Astrocyte (in vitro differentiated cells and primary cell): Measurements from ENCODE around the gene SELE. TPM values are rescaled to one million over a fixed set of nuclear protein-coding genes. Genes with fewer than 3 reads are reported as not detected.

Source experiments
- DNase-seq: peaks from one replicate; pipeline ENCODE4 v3.0.0-alpha.2; 2010; ENCODE audit warnings: low read depth
- FAIRE-seq: peaks from 2 replicates; lab custom pipeline; 2011; peaks lifted over from hg19 to GRCh38; lab: Jason Lieb, UNC
- H2AFZ ChIP-seq: 2 replicates; pipeline ENCODE4 v1.6.0; 2012; ENCODE audit warnings: low read depth, low read length, inconsistent platforms
- H3K27ac ChIP-seq: 2 replicates; pipeline ENCODE4 v1.5.1; 2011; ENCODE audit warnings: low read depth, low read length, inconsistent platforms
- H3K27me3 ChIP-seq: 2 replicates; pipeline ENCODE4 v1.6.0; 2011; ENCODE audit warnings: low read length, inconsistent platforms; ENCODE audit not compliant: insufficient read depth
- H3K36me3 ChIP-seq: 2 replicates; pipeline ENCODE4 v1.5.1; 2011; ENCODE audit warnings: low read length, inconsistent platforms; ENCODE audit not compliant: insufficient read depth
- H3K4me1 ChIP-seq: 2 replicates; pipeline ENCODE4 v1.5.1; 2011; ENCODE audit warnings: low read length, inconsistent platforms; ENCODE audit not compliant: insufficient read depth
- H3K4me2 ChIP-seq: 2 replicates; pipeline ENCODE4 v1.6.0; 2012; ENCODE audit warnings: low read length, inconsistent platforms
- H3K4me3 ChIP-seq: 2 replicates; pipeline ENCODE4 v1.5.1; 2011; ENCODE audit warnings: low read depth, mild to moderate bottlenecking, low read length, inconsistent platforms; ENCODE audit not compliant: insufficient read depth
- H3K79me2 ChIP-seq: 2 replicates; pipeline ENCODE4 v1.6.0; 2012; ENCODE audit warnings: mild to moderate bottlenecking, low read length, inconsistent platforms; ENCODE audit not compliant: insufficient read depth
- H3K9ac ChIP-seq: 2 replicates; pipeline ENCODE4 v1.6.0; 2012; ENCODE audit warnings: mild to moderate bottlenecking, low read length, inconsistent platforms
- H3K9me3 ChIP-seq: 2 replicates; pipeline ENCODE4 v1.5.1; 2012; ENCODE audit warnings: low read depth, mild to moderate bottlenecking, low read length, inconsistent platforms; ENCODE audit not compliant: insufficient read depth
- H4K20me1 ChIP-seq: 2 replicates; pipeline ENCODE4 v1.6.0; 2012; ENCODE audit warnings: low read length, inconsistent platforms; ENCODE audit not compliant: insufficient read depth
- H3K27ac Mint-ChIP-seq: one replicate; pipeline ENCODE4 v1.8.0; 2021; ENCODE audit warnings: mild to moderate bottlenecking, mixed read lengths; ENCODE audit not compliant: unreplicated experiment
- H3K27me3 Mint-ChIP-seq: one replicate; pipeline ENCODE4 v1.8.0; 2021; ENCODE audit warnings: low read depth, mixed read lengths; ENCODE audit not compliant: unreplicated experiment
- H3K36me3 Mint-ChIP-seq: one replicate; pipeline ENCODE4 v1.8.0; 2021; ENCODE audit warnings: low read depth, mixed read lengths; ENCODE audit not compliant: unreplicated experiment
- H3K4me1 Mint-ChIP-seq: one replicate; pipeline ENCODE4 v1.8.0; 2021; ENCODE audit warnings: low read depth, mixed read lengths; ENCODE audit not compliant: unreplicated experiment
- H3K4me3 Mint-ChIP-seq: one replicate; pipeline ENCODE4 v1.8.0; 2021; ENCODE audit warnings: mild to moderate bottlenecking, moderate library complexity, mixed read lengths; ENCODE audit not compliant: unreplicated experiment
- H3K9me3 Mint-ChIP-seq: one replicate; pipeline ENCODE4 v1.8.0; 2021; ENCODE audit warnings: mild to moderate bottlenecking, mixed read lengths; ENCODE audit not compliant: unreplicated experiment
- EZH2 ChIP-seq: IDR thresholded peaks from 2 replicates; pipeline ENCODE4 v1.6.1; 2012; ENCODE audit warnings: mild to moderate bottlenecking, low read length, inconsistent platforms; ENCODE audit not compliant: insufficient read depth
- total RNA-seq: library from RNA; stranded (reverse); gene quantifications from 2 replicates; pipeline ENCODE4 v1.2.1, GENCODE V29; 2021
- TF ChIP-seq, protein P1 (sequence below): IDR thresholded peaks from 2 replicates; pipeline ENCODE4 v1.5.1; 2011; ENCODE audit warnings: low read depth, mild to moderate bottlenecking, inconsistent platforms, low read length, moderate library complexity; ENCODE audit not compliant: insufficient read depth

SELE gene
- total RNA-seq, 1 donor from 2014 or later: not detected

DNA sequence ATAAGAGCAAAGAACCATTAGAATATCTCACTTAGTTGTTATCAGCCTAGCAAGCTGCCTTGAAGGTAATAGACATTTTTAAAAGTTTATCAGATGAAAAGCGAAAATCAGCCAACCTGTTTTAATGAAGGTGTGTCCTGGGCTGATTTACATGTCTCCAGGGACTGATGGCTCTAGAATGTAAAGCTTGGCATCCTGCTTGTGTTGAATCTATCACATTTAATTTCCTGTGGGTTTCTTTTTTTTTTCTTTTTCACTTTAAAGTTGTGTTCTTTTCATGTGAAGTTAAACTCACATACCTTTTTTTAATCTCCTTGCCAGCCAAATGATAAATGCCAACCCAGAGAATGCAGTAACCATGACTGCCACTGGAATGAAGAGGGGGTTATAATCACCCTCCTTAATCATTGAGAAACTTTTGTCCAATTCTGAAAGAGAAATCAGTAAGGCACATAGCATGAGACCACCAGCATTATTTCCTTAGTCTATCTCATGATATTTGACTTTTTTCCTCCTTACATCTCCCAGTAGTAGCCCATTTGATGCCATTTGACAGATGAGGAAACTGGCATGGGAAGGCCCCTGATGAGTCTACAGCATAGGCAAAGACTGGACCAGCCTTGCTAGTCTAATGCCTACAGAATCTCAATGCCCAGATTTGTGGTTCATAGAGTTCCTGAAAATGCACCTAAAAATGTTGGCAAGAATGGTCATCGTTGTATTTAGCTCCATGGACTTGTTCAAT lies 32.4 kb downstream of the SELE start:
- Mint-ChIP-seq H3K4me1 (no peaks in the 10 kb centered on the region), H3K27me3 (peaks cover 3% of the 10 kb centered on the region), H3K4me3 (no peak overlapping the region), H3K9me3 (no peaks in the 10 kb centered on the region), H3K27ac (no peak overlapping the region), H3K36me3 (no peaks in the 10 kb centered on the region)
- no peak for TF ChIP-seq EZH2
- TF ChIP-seq, protein P1, sequence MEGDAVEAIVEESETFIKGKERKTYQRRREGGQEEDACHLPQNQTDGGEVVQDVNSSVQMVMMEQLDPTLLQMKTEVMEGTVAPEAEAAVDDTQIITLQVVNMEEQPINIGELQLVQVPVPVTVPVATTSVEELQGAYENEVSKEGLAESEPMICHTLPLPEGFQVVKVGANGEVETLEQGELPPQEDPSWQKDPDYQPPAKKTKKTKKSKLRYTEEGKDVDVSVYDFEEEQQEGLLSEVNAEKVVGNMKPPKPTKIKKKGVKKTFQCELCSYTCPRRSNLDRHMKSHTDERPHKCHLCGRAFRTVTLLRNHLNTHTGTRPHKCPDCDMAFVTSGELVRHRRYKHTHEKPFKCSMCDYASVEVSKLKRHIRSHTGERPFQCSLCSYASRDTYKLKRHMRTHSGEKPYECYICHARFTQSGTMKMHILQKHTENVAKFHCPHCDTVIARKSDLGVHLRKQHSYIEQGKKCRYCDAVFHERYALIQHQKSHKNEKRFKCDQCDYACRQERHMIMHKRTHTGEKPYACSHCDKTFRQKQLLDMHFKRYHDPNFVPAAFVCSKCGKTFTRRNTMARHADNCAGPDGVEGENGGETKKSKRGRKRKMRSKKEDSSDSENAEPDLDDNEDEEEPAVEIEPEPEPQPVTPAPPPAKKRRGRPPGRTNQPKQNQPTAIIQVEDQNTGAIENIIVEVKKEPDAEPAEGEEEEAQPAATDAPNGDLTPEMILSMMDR: no peak
- H3K27ac ChIP-seq: no peak overlapping the region
- H2AFZ ChIP-seq: no peak overlapping the region
- no peaks in the 10 kb centered on the region for H3K4me1 ChIP-seq
- no peak overlapping the region for H3K4me2 ChIP-seq
- H4K20me1 ChIP-seq: no peaks in the 10 kb centered on the region
- no peak overlapping the region for H3K4me3 ChIP-seq
- H3K79me2 ChIP-seq: no peaks in the 10 kb centered on the region
- H3K9me3 ChIP-seq: no peaks in the 10 kb centered on the region
- no peak for DNase-seq
- peaks cover 7% of the 10 kb centered on the region for H3K27me3 ChIP-seq
- no peak overlapping the region for H3K9ac ChIP-seq
- H3K36me3 ChIP-seq: no peaks in the 10 kb centered on the region
- FAIRE-seq: no peak

DNA sequence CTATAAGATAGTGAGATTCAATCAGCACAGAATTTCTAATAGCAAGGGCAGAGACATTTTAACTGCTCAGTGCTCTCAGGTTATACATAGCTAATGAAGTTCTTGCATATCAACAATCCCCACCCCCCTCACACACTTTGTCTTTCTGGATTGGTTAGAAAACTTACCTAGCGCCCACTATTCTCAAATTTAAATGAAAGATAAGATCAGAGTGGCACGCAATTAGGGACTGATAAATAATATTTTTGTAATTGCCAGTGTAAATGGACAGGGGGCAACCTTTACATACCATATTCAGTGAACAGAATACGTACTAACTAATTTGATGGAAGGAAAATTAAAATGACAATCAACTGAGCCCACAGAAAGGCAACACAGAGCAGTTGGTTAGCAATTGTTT lies 34.2 kb downstream of the SELE start:
- Mint-ChIP-seq H3K4me3 (no peak overlapping the region), H3K27me3 (peaks cover 10% of the 10 kb centered on the region), H3K4me1 (no peaks in the 10 kb centered on the region), H3K27ac (no peak overlapping the region), H3K36me3 (no peaks in the 10 kb centered on the region), H3K9me3 (no peaks in the 10 kb centered on the region)
- H4K20me1 ChIP-seq: no peaks in the 10 kb centered on the region
- no peak overlapping the region for H3K9ac ChIP-seq
- H2AFZ ChIP-seq: no peak overlapping the region
- no peak overlapping the region for H3K4me2 ChIP-seq
- H3K4me1 ChIP-seq: no peaks in the 10 kb centered on the region
- H3K27ac ChIP-seq: no peak overlapping the region
- TF ChIP-seq, protein P1: no peak
- no peak for TF ChIP-seq EZH2
- FAIRE-seq: no peak
- no peak overlapping the region for H3K4me3 ChIP-seq
- peaks cover 4% of the 10 kb centered on the region for H3K27me3 ChIP-seq
- no peak for DNase-seq
- no peaks in the 10 kb centered on the region for H3K36me3 ChIP-seq
- no peaks in the 10 kb centered on the region for H3K9me3 ChIP-seq
- no peaks in the 10 kb centered on the region for H3K79me2 ChIP-seq

DNA sequence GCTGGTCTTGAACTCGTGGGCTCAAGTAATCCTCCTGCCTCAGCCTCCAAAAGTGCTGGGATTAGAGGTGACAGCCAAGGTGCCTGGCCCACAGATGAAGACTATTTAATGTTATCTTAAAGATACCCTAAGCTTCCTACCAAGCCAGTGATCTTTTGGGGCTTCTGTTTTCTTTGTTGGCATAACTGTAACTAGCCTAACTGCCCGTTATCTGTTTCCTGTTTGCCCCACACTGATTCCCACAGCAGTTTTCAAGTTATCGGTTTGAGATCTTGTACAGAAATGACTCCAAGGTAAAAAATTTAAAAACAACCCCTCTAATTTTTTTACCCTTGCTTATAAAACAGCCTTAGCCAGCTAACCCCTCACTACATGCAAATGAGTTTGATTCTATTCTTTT lies 34.9 kb downstream of the SELE start:
- Histone ChIP-seq H3K9ac (no peak overlapping the region), H3K27me3 (no peaks in the 10 kb centered on the region), H3K4me3 (no peak overlapping the region), H4K20me1 (no peaks in the 10 kb centered on the region), H3K4me2 (no peak overlapping the region), H3K27ac (no peak overlapping the region), H3K4me1 (no peaks in the 10 kb centered on the region), H3K9me3 (no peaks in the 10 kb centered on the region), H3K36me3 (no peaks in the 10 kb centered on the region), H2AFZ (no peak overlapping the region), H3K79me2 (no peaks in the 10 kb centered on the region)
- Mint-ChIP-seq H3K4me3 (no peak overlapping the region), H3K36me3 (no peaks in the 10 kb centered on the region), H3K4me1 (no peaks in the 10 kb centered on the region), H3K27me3 (peaks cover 15% of the 10 kb centered on the region), H3K27ac (no peak overlapping the region), H3K9me3 (no peaks in the 10 kb centered on the region)
- TF ChIP-seq, protein P1: no peak
- TF ChIP-seq EZH2: no peak
- no peak for DNase-seq
- FAIRE-seq: no peak
